Activated CD8-positive, alpha-beta T cell treated with anti-CD3 and anti-CD28 coated beads for 36 hours (primary cell): ENCODE data around the gene FKBP15. TPM values are rescaled to one million over a fixed set of nuclear protein-coding genes. Genes with fewer than 3 reads are reported as not detected.
"Not testable (repeated sequence)": the region's sequence is repeated elsewhere in the genome, so short reads cannot be mapped to it uniquely, and the experiment has no call there.

Experiments
- ATAC-seq: fragments of 200-7000 bp; cut with Tn5 transposase; one replicate; pipeline ENCODE4 v1.10.0; 2021; ENCODE audit warnings: mild to moderate bottlenecking, moderate library complexity
- CTCF ChIA-PET: fragments of 350-600 bp; sonication (Branson Sonifier 250); formaldehyde crosslinking; loops from one replicate; lab custom pipeline; 2021; ENCODE audit warnings: antibody characterized with exemption; lab: Charles Lee
- POLR2A ChIA-PET: fragments of 350-600 bp; sonication (Branson Sonifier 250); formaldehyde crosslinking; loops from one replicate; lab custom pipeline; 2021; ENCODE audit warnings: antibody characterized with exemption; lab: Charles Lee
- DNase-seq: peaks from one replicate; pipeline ENCODE4 v3.0.0-alpha.2; 2020
- H3K27ac Mint-ChIP-seq: one replicate; pipeline ENCODE4 v1.8.0; 2021; ENCODE audit warnings: mild to moderate bottlenecking, mixed read lengths
- H3K27me3 Mint-ChIP-seq: one replicate; pipeline ENCODE4 v1.8.0; 2021; ENCODE audit warnings: mixed read lengths
- H3K36me3 Mint-ChIP-seq: one replicate; pipeline ENCODE4 v1.8.0; 2021; ENCODE audit warnings: low read depth, mixed read lengths
- H3K4me1 Mint-ChIP-seq: one replicate; pipeline ENCODE4 v1.8.0; 2021; ENCODE audit warnings: low read depth, mixed read lengths
- H3K4me3 Mint-ChIP-seq: one replicate; pipeline ENCODE4 v1.8.0; 2021; ENCODE audit warnings: mild to moderate bottlenecking, moderate library complexity, mixed read lengths
- H3K9me3 Mint-ChIP-seq: one replicate; pipeline ENCODE4 v1.8.0; 2021; ENCODE audit warnings: mixed read lengths
- CTCF ChIP-seq: fragments of 200-600 bp; IDR thresholded peaks from one replicate; pipeline ENCODE4 v1.8.0; 2022; ENCODE audit warnings: antibody characterized with exemption, mild to moderate bottlenecking
- intact Hi-C: fragments of 100-400 bp; cut with micrococcal nuclease; formaldehyde crosslinking; loops from one replicate; pipeline ENCODE4 v1.10.0; 2022
- total RNA-seq, 2 experiments: library from RNA; stranded (reverse); gene quantifications; one replicate each; pipeline ENCODE4 v1.2.3, GENCODE V29; 2021

FKBP15 gene
- total RNA-seq, 2 experiments from 2014 or later, result 32.5 to 33.7 TPM

- DNase-seq (no peak), ATAC-seq (no peak)
- Mint-ChIP-seq H3K4me3 (no peak overlapping the region), H3K27me3 (no peaks in the 10 kb centered on the region), H3K27ac (no peak overlapping the region), H3K36me3 (peaks cover 2% of the 10 kb centered on the region), H3K4me1 (peaks cover 21% of the 10 kb centered on the region), H3K9me3 (no peaks in the 10 kb centered on the region)
- POLR2A ChIA-PET, result interaction anchor here (0.6 to 1.3 kb wide), 2 partner anchors 8 to 15 kb away, joined by 3 to 4 read pairs; partner anchors contain the start of genes FKBP15 and SLC31A1
- no peak for TF ChIP-seq CTCF
- CTCF ChIA-PET, result no interaction called here
- intact Hi-C loops, result no loop called here
Observed at GRCh38 chr9:113237026-113237425, 15.9 kb upstream of the FKBP15 start.

GRCh38 chr9:113235701-113236255 lies 14.7 kb upstream of the FKBP15 start:
- H3K36me3 Mint-ChIP-seq, H3K9me3 Mint-ChIP-seq, ATAC-seq, intact Hi-C loops, CTCF ChIA-PET, H3K27me3 Mint-ChIP-seq, DNase-seq, POLR2A ChIA-PET, H3K27ac Mint-ChIP-seq, H3K4me3 Mint-ChIP-seq: not testable (repeated sequence)
- H3K4me1 Mint-ChIP-seq, result peaks cover 19% of the 10 kb centered on the region

- Mint-ChIP-seq H3K4me1 (peaks cover 23% of the 10 kb centered on the region), H3K4me3 (no peak overlapping the region), H3K9me3 (peaks cover 3% of the 10 kb centered on the region), H3K27ac (no peak overlapping the region), H3K36me3 (peaks cover 2% of the 10 kb centered on the region), H3K27me3 (no peaks in the 10 kb centered on the region)
- DNase-seq (no peak), ATAC-seq (no peak)
- CTCF ChIA-PET, result interaction anchor here (1.0 kb wide), 1 partner anchor 12 kb away, joined by 3 read pairs; no protein-coding TSS in a partner anchor
- no peak for TF ChIP-seq CTCF
- POLR2A ChIA-PET, result interaction anchor here (1.3 kb wide), 1 partner anchor 10 kb away, joined by 4 read pairs; the partner anchor contains the start of genes FKBP15 and SLC31A1
- intact Hi-C loops, result no loop called here
Observed at GRCh38 chr9:113231701-113232100, 10.6 kb upstream of the FKBP15 start.

- Mint-ChIP-seq H3K4me3 (no peak overlapping the region), H3K36me3 (peaks cover 8% of the 10 kb centered on the region), H3K4me1 (peaks cover 30% of the 10 kb centered on the region), H3K27me3 (no peaks in the 10 kb centered on the region), H3K27ac (no peak overlapping the region), H3K9me3 (peaks cover 3% of the 10 kb centered on the region)
- ATAC-seq (peak; percentile 34), DNase-seq (peak; percentile 16)
- TF ChIP-seq CTCF, result no peak
- ChIA-PET CTCF (interaction anchor here (1.1 kb wide), 1 partner anchor 9 kb away, joined by 3 read pairs; no protein-coding TSS in a partner anchor), POLR2A (no interaction called here)
- intact Hi-C loops, result no loop called here
Observed at GRCh38 chr9:113228130-113228665, 7.1 kb upstream of the FKBP15 start.

GRCh38 chr9:113227436-113227835 lies 6.4 kb upstream of the FKBP15 start:
- CTCF ChIA-PET, result no interaction called here
- Mint-ChIP-seq H3K4me1 (peaks cover 29% of the 10 kb centered on the region), H3K9me3 (peaks cover 3% of the 10 kb centered on the region), H3K27ac (no peak overlapping the region), H3K4me3 (no peak overlapping the region), H3K27me3 (no peaks in the 10 kb centered on the region), H3K36me3 (peaks cover 8% of the 10 kb centered on the region)
- DNase-seq, result no peak
- no peak for ATAC-seq
- TF ChIP-seq CTCF, result no peak
- POLR2A ChIA-PET, result no interaction called here
- intact Hi-C loops, result no loop called here
